ENCODE results near the gene KIAA0825. TPM values are rescaled to one million over a fixed set of nuclear protein-coding genes. Genes with fewer than 3 reads are reported as not detected.

Gene KIAA0825
- total RNA-seq, 1 experiment from 2014 or later: 1.9 TPM

GRCh38 chr5:94288937-94289336 lies 329.5 kb downstream of the KIAA0825 start:
- intact Hi-C loops (cut with micrococcal nuclease; ENCODE audit: unreplicated experiment): no loop called here
- Histone ChIP-seq H3K36me3 (ENCODE audit: low read depth) (no peaks in the 10 kb centered on the region), H3K9me2 (ENCODE audit: insufficient read depth) (peaks cover 5% of the 10 kb centered on the region; the same call in 1 of the 2 replicates), H3F3A (ENCODE audit: insufficient read depth, low read depth) (no peaks in the 10 kb centered on the region), H3K27me3 (ENCODE audit: insufficient read depth, low read depth) (no peaks in the 10 kb centered on the region), H4K20me1 (ENCODE audit: insufficient read depth) (no peaks in the 10 kb centered on the region), H3K79me2 (ENCODE audit: low read depth) (no peaks in the 10 kb centered on the region), H2AFZ (no peak overlapping the region), H3K4me2 (no peak overlapping the region), H3K4me3 (no peak overlapping the region), H3K4me1 (replicated peaks; ENCODE audit: insufficient read depth) (no peaks in the 10 kb centered on the region), H3K27ac (no peak overlapping the region), H3K9me3 (ENCODE audit: insufficient read depth, low read depth) (no peaks in the 10 kb centered on the region)
- ChIA-PET POLR2A (ENCODE audit: unreplicated experiment) (no interaction called here), CTCF (no interaction called here)
- BruUV-seq (replicated peaks): no TSS peak
- no peak for DNase-seq
- TF ChIP-seq EZH2 (IDR thresholded peaks at IDR 0.05; ENCODE audit: low read depth): no peak
- TF ChIP-seq, protein P1, sequence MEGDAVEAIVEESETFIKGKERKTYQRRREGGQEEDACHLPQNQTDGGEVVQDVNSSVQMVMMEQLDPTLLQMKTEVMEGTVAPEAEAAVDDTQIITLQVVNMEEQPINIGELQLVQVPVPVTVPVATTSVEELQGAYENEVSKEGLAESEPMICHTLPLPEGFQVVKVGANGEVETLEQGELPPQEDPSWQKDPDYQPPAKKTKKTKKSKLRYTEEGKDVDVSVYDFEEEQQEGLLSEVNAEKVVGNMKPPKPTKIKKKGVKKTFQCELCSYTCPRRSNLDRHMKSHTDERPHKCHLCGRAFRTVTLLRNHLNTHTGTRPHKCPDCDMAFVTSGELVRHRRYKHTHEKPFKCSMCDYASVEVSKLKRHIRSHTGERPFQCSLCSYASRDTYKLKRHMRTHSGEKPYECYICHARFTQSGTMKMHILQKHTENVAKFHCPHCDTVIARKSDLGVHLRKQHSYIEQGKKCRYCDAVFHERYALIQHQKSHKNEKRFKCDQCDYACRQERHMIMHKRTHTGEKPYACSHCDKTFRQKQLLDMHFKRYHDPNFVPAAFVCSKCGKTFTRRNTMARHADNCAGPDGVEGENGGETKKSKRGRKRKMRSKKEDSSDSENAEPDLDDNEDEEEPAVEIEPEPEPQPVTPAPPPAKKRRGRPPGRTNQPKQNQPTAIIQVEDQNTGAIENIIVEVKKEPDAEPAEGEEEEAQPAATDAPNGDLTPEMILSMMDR (conservative IDR thresholded peaks at IDR 0.05): no peak

- no peaks in the 10 kb centered on the region for H3F3A ChIP-seq (ENCODE audit: insufficient read depth, low read depth)
- DNase-seq: peak in 1 of 2 experiments; percentile 8
- no peak overlapping the region for H3K4me3 ChIP-seq
- ChIA-PET CTCF (no interaction called here), POLR2A (ENCODE audit: unreplicated experiment) (interaction anchor here (0.7 kb wide), 1 partner anchor 101 kb away, joined by 3 read pairs; no protein-coding TSS in a partner anchor)
- no peaks in the 10 kb centered on the region for H3K36me3 ChIP-seq (ENCODE audit: low read depth)
- H3K9me2 ChIP-seq (ENCODE audit: insufficient read depth): no peaks in the 10 kb centered on the region
- no peak for TF ChIP-seq EZH2 (IDR thresholded peaks at IDR 0.05; ENCODE audit: low read depth)
- TF ChIP-seq, protein P1 (conservative IDR thresholded peaks at IDR 0.05): no peak
- no peaks in the 10 kb centered on the region for H3K79me2 ChIP-seq (ENCODE audit: low read depth)
- H4K20me1 ChIP-seq (ENCODE audit: insufficient read depth): no peaks in the 10 kb centered on the region
- H3K9me3 ChIP-seq (ENCODE audit: insufficient read depth, low read depth): no peaks in the 10 kb centered on the region
- intact Hi-C loops (cut with micrococcal nuclease; ENCODE audit: unreplicated experiment): no loop called here
- no peaks in the 10 kb centered on the region for H3K4me1 ChIP-seq (replicated peaks; ENCODE audit: insufficient read depth)
- H3K27ac ChIP-seq: no peak overlapping the region
- no peak overlapping the region for H2AFZ ChIP-seq
- no TSS peak for BruUV-seq (replicated peaks)
- no peaks in the 10 kb centered on the region for H3K27me3 ChIP-seq (ENCODE audit: insufficient read depth, low read depth)
- no peak overlapping the region for H3K4me2 ChIP-seq
Observed at GRCh38 chr5:94285984-94286383, 332.4 kb downstream of the KIAA0825 start.

DNA sequence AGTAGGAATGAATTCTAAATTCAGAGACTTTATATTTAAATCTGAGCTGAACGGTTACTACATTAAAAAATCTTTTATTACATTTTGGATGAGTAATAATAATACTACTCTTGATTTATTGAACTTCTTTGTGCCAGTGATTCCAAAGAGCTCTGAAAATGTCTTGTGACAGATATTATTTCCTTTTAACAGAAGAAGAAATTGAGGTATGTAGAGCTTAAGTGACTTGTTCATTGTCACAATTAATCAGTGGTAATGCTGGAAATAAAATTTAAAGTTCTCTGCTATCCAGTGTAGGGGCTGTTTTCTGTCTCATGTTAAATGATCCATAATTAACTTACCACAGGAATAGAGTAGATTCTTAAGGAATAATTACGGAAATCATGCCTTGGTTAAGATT lies 335.3 kb downstream of the KIAA0825 start:
- Histone ChIP-seq H3K9me3 (ENCODE audit: insufficient read depth, low read depth) (no peaks in the 10 kb centered on the region), H3K27ac (no peak overlapping the region), H3K36me3 (ENCODE audit: low read depth) (no peaks in the 10 kb centered on the region), H4K20me1 (ENCODE audit: insufficient read depth) (no peaks in the 10 kb centered on the region), H3K4me3 (no peak overlapping the region), H3K27me3 (ENCODE audit: insufficient read depth, low read depth) (no peaks in the 10 kb centered on the region), H3K4me1 (replicated peaks; ENCODE audit: insufficient read depth) (no peaks in the 10 kb centered on the region), H3K79me2 (ENCODE audit: low read depth) (no peaks in the 10 kb centered on the region), H3K9me2 (ENCODE audit: insufficient read depth) (no peaks in the 10 kb centered on the region), H2AFZ (no peak overlapping the region), H3K4me2 (no peak overlapping the region), H3F3A (ENCODE audit: insufficient read depth, low read depth) (no peaks in the 10 kb centered on the region)
- BruUV-seq (replicated peaks): no TSS peak
- no peak for DNase-seq
- intact Hi-C loops (cut with micrococcal nuclease; ENCODE audit: unreplicated experiment): no loop called here
- no peak for TF ChIP-seq EZH2 (IDR thresholded peaks at IDR 0.05; ENCODE audit: low read depth)
- TF ChIP-seq, protein P1 (conservative IDR thresholded peaks at IDR 0.05): no peak
- POLR2A ChIA-PET (ENCODE audit: unreplicated experiment): no interaction called here
- CTCF ChIA-PET: no interaction called here
